WI38 (cell line): Measurements from ENCODE around the gene TP53INP2.
"Not testable (repeated sequence)": the region's sequence is repeated elsewhere in the genome, so short reads cannot be mapped to it uniquely, and the experiment has no call there.

ENCODE experiments used
- H3K4me3 ChIP-seq: 2 replicates; pipeline ENCODE4 v1.5.1; 2011; ENCODE audit warnings: low read depth, mild to moderate bottlenecking, control low read depth, low read length
- TF ChIP-seq, protein P1 (sequence below): IDR thresholded peaks from 2 replicates; pipeline ENCODE4 v1.5.1; 2012; ENCODE audit warnings: low read depth, mild to moderate bottlenecking, control low read depth, low read length

TP53INP2 gene, protein sequence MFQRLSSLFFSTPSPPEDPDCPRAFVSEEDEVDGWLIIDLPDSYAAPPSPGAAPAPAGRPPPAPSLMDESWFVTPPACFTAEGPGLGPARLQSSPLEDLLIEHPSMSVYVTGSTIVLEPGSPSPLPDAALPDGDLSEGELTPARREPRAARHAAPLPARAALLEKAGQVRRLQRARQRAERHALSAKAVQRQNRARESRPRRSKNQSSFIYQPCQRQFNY

DNA sequence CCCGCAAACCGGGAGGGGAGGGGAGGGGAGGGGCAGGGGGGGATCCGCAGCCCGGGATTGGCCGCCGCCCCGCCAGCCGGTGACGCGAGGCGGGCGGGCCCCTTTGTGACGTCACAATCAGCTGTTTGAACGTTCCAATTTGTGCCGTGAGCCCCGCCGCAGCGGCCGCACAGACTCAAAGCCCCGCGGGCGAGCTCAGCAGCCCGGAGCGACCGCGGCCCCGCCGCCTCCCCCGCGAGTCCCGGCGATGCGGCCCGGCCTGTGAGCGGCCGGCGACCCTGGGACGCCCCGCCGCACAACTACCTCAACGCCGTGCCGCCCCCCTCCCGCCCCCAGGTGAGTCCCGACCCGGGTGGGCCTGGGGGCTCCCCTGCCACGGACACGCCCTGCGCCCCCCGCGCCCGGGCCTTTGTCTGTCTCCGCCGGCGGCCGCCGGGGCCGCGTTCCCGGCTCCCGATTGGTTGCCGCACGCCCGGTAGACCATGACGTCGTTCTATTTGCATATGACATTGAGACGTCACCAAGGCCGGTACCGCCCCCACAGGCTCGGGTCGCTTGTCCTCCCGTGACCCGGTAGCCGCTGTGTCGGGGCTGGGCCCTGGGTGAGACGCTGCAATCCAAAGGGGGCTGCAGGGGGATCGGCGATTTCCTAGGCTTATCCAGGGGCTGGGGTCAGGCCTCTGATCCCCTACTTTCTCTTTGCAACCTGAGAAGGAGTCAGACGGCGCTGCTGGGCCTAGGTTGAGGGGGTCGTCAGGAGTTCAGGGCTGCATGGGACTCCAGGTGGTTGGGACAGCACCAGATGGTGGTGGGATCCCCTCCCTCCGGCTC is at the start of gene TP53INP2:
Gene TP53INP2, plus strand, starts transcription at position 168 of the 831 bp plus-strand sequence. CDS start 4,396 bp downstream, outside the sequence.
- peak within 1 kb of the TSS; percentile 83 for H3K4me3 ChIP-seq
- TF ChIP-seq, protein P1, sequence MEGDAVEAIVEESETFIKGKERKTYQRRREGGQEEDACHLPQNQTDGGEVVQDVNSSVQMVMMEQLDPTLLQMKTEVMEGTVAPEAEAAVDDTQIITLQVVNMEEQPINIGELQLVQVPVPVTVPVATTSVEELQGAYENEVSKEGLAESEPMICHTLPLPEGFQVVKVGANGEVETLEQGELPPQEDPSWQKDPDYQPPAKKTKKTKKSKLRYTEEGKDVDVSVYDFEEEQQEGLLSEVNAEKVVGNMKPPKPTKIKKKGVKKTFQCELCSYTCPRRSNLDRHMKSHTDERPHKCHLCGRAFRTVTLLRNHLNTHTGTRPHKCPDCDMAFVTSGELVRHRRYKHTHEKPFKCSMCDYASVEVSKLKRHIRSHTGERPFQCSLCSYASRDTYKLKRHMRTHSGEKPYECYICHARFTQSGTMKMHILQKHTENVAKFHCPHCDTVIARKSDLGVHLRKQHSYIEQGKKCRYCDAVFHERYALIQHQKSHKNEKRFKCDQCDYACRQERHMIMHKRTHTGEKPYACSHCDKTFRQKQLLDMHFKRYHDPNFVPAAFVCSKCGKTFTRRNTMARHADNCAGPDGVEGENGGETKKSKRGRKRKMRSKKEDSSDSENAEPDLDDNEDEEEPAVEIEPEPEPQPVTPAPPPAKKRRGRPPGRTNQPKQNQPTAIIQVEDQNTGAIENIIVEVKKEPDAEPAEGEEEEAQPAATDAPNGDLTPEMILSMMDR = no peak

DNA sequence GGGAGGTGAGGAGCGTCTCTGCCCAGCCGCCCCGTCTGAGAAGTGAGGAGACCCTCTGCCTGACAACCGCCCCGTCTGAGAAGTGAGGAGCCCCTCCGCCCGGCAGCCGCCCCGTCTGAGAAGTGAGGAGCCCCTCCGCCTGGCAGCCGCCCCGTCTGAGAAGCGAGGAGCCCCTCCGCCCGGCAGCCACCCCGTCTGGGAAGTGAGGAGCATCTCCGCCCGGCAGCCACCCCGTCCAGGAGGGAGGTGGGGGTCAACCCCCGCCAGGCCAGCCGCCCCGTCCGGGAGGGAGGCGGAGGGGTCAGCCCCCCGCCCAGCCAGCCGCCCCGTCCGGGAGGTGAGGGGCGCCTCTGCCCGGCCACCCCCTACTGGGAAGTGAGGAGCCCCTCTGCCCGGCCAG is 45.5 kb upstream of the TP53INP2 start:
- not testable (repeated sequence) for H3K4me3 ChIP-seq

DNA sequence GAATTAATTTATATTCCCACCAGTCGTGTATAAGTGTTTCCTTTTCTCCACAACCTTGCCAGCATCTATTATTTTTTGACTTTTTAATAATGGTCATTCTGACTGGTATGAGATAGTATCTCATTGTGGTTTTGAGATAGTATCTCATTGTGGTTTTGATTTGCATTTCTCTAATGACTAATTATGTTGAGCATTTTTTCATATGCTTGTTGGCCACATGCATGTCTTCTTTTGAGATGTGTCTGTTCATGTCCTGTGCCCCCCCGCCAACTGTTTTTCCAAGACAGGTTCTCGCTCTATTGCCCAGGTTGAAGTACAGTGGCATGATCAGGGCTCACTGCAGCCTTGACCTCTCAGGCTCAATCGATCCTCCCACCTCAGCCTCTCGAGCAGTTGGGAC is 42.3 kb upstream of the TP53INP2 start:
- not testable (repeated sequence) for H3K4me3 ChIP-seq

DNA sequence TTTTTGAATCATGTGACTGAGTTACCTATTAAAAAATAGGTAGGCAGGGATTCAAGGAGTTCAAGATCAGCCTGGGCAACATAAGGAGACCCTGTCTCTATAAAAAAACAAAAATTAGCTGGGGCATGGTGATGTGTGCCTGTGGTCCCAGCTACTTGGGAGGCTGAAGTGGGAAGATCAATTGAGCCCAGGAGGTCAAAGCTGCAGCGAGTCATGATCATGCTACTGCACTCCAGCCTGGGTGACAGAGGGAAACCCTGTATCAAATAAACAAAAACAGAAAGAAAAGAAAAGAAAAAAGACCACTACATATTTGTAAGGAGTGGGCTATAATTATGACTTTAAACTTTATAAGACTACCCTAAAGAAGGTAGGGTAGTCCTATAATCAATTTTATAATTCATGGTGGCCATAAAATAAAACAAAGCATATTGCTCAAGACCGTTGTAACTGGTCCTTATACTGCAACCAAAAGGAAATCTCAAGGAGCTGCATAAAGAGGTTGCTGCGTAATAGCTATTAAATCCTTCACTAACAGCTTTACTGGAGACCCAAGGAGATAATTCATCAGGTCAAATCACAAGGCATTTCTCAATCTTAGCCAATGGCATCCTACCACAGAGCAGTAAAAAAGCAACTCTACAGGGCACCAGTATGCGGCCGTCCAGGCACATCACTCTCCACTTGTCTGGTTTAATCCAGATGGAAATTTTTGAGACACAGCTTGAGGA is 40.8 kb upstream of the TP53INP2 start:
- H3K4me3 ChIP-seq = no peak overlapping the region
- TF ChIP-seq, protein P1 = no peak

DNA sequence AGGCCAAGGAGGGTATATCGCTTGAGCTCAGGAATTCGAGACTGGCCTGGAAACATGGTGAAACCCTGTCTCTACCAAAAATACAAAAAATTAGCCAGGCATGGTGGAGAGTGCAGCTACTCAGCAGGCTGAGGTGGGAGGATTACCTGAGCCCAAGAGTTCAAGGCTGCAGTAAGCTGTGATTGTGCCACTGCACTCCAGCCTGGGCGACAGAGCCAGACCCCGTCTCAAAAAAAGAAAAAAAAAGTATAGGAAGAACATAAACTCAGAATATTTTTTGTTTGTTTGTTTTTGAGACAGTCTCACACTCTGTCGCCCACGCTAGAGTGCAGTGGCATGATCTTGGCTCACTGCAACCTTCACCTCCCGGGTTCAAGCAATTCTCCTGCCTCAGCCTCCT is 39.4 kb upstream of the TP53INP2 start:
- H3K4me3 ChIP-seq = not testable (repeated sequence)

DNA sequence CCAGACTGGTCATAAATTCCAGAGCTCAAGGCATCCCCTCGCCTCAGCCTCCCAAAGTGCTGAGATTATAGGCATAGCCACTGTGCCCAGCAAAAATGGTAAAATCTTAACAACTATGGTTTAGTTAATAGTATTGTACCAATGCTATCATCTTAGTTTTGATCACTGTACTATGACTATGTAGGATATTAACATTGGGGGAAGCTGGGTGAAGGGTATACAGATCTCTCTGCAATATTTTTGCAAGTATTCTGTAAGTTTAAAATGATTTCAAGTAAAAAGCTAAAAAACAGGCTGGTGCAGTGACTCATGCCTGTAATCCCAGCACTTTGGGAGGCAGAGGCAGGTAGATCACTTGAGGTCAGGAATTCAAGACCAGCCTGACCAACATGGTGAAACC is 35.0 kb upstream of the TP53INP2 start:
- no peak overlapping the region for H3K4me3 ChIP-seq
- TF ChIP-seq, protein P1 = no peak

DNA sequence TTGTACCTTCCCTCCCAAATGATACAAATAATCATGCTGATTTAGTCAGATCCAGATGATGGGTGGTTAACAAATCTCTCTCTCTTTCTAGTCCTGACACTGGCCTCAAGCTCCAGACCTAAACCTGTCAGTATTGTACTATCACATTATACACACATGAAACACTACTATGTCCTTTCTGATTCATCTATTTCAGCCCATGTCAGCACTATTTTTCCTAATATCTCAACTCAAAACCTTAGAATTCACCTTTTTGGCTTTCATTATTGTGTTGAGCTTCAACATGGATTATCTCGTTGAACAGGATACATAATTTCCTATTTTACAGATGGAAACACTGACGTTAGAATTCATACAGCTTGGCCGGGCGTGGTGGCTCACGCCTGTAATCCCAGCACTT is 30.7 kb upstream of the TP53INP2 start:
- H3K4me3 ChIP-seq = no peak overlapping the region
- TF ChIP-seq, protein P1 = no peak

DNA sequence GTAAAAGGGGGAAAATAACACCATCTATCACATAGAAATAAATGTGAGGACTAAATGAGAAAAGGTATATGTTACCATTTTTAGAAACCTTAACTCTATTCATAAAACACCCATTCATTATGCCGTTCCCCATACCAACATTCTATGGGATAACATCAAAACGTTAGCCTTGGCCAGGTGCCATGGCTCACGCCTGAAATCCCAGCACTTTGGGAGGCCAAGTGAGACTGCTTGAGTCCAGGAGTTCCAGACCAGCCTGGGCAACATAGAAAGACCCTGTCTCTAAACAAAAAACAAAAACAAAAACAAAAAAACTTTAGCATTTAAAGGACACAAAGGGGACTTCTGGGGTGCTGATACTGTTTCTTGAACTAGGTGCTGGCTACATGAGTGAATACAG is 28.6 kb upstream of the TP53INP2 start:
- no peak overlapping the region; the same call in 1 of the 2 replicates for H3K4me3 ChIP-seq
- TF ChIP-seq, protein P1 = no peak
